ENCODE measurements around the gene MYO5B. TPM values are rescaled to one million over a fixed set of nuclear protein-coding genes. Genes with fewer than 3 reads are reported as not detected.

MYO5B gene
- total RNA-seq, 5 donors from 2014 or later (not counting 1 experiment from before 2014, with no cell fraction given) = 0.09 to 0.72 (median 0.50) TPM; not detected in 2

- Histone ChIP-seq H3K4me1 (ENCODE audit: control insufficient read depth in 1 of 2, extremely low read depth in 1 of 2, insufficient read depth in 2 of 2, low read length in 2 of 2) (no peaks in the 10 kb centered on the region), H3K27me3 (replicated peaks in 1 of 2; ENCODE audit: control insufficient read depth in 2 of 2, extremely low read depth in 1 of 2, insufficient read depth in 2 of 2, low read length in 1 of 2) (peaks cover 0 to 3% of the 10 kb centered on the region in 2 experiments), H3K9me3 (no peaks in the 10 kb centered on the region), H3K4me3 (ENCODE audit: control insufficient read depth in 1 of 2, extremely low read depth in 1 of 2, low read length in 1 of 2) (no peak overlapping the region), H3K36me3 (ENCODE audit: control insufficient read depth in 2 of 2, extremely low read depth in 1 of 2, insufficient read depth in 1 of 2, low read length in 1 of 2) (no peaks in the 10 kb centered on the region), H3K27ac (ENCODE audit: low read length) (no peak overlapping the region)
- POLR2A ChIA-PET = no interaction called here
- no CpG with 5 or more reads among the region's 5 CpGs for WGBS (ENCODE audit: insufficient coverage)
- peaks cover 0 to 4% (median 2%) of the 10 kb centered on the region in 3 donors for H3K9me3 Mint-ChIP-seq
- CTCF ChIA-PET = no interaction called here
- H3K4me1 Mint-ChIP-seq = no peaks in the 10 kb centered on the region
- no peak overlapping the region for H3K27ac Mint-ChIP-seq
- peaks cover 6 to 21% of the 10 kb centered on the region in 2 donors for H3K27me3 Mint-ChIP-seq
- DNase-seq (no peak), ATAC-seq (replicated peaks in 1 of 4) (no peak)
- H3K4me3 Mint-ChIP-seq = no peak overlapping the region
- H3K36me3 Mint-ChIP-seq = no peaks in the 10 kb centered on the region
Observed at GRCh38 chr18:50053111-50053510, 141.8 kb downstream of the MYO5B start.

- peaks cover 0 to 3% of the 10 kb centered on the region in 2 experiments for H3K27me3 ChIP-seq (replicated peaks in 1 of 2; ENCODE audit: control insufficient read depth in 2 of 2, extremely low read depth in 1 of 2, insufficient read depth in 2 of 2, low read length in 1 of 2)
- no peak overlapping the region for H3K4me3 ChIP-seq (ENCODE audit: control insufficient read depth in 1 of 2, extremely low read depth in 1 of 2, low read length in 1 of 2)
- H3K4me1 Mint-ChIP-seq = no peaks in the 10 kb centered on the region
- peaks cover 0 to 17% of the 10 kb centered on the region in 2 donors for H3K27me3 Mint-ChIP-seq
- H3K27ac Mint-ChIP-seq = no peak overlapping the region
- H3K9me3 ChIP-seq = no peaks in the 10 kb centered on the region
- H3K27ac ChIP-seq (ENCODE audit: low read length) = no peak overlapping the region
- no peak for ATAC-seq (replicated peaks in 1 of 4)
- ChIA-PET CTCF (no interaction called here), POLR2A (no interaction called here)
- DNase-seq = no peak
- no peaks in the 10 kb centered on the region for H3K4me1 ChIP-seq (ENCODE audit: control insufficient read depth in 1 of 2, extremely low read depth in 1 of 2, insufficient read depth in 2 of 2, low read length in 2 of 2)
- H3K36me3 Mint-ChIP-seq = no peaks in the 10 kb centered on the region
- peaks cover 0 to 4% (median 2%) of the 10 kb centered on the region in 3 donors for H3K9me3 Mint-ChIP-seq
- H3K4me3 Mint-ChIP-seq = no peak overlapping the region
- H3K36me3 ChIP-seq (ENCODE audit: control insufficient read depth in 2 of 2, extremely low read depth in 1 of 2, insufficient read depth in 1 of 2, low read length in 1 of 2) = no peaks in the 10 kb centered on the region
Observed at GRCh38 chr18:50051288-50051687, 143.7 kb downstream of the MYO5B start.

- H3K9me3 Mint-ChIP-seq = no peaks in the 10 kb centered on the region
- H3K27ac ChIP-seq (ENCODE audit: low read length) = no peak overlapping the region
- WGBS (ENCODE audit: insufficient coverage) = 44% methylated on average over 1 of the region's 4 CpGs
- no peaks in the 10 kb centered on the region for H3K4me1 ChIP-seq (ENCODE audit: control insufficient read depth in 1 of 2, extremely low read depth in 1 of 2, insufficient read depth in 2 of 2, low read length in 2 of 2)
- H3K27ac Mint-ChIP-seq = no peak overlapping the region
- H3K36me3 Mint-ChIP-seq = no peaks in the 10 kb centered on the region
- peaks cover 4 to 5% of the 10 kb centered on the region in 2 experiments for H3K27me3 ChIP-seq (replicated peaks in 1 of 2; ENCODE audit: control insufficient read depth in 2 of 2, extremely low read depth in 1 of 2, insufficient read depth in 2 of 2, low read length in 1 of 2)
- no peak overlapping the region for H3K4me3 ChIP-seq (ENCODE audit: control insufficient read depth in 1 of 2, extremely low read depth in 1 of 2, low read length in 1 of 2)
- no peaks in the 10 kb centered on the region for H3K36me3 ChIP-seq (ENCODE audit: control insufficient read depth in 2 of 2, extremely low read depth in 1 of 2, insufficient read depth in 1 of 2, low read length in 1 of 2)
- no peak overlapping the region for H3K4me3 Mint-ChIP-seq
- no peaks in the 10 kb centered on the region for H3K4me1 Mint-ChIP-seq
- CTCF ChIA-PET = no interaction called here
- DNase-seq (no peak), ATAC-seq (replicated peaks in 1 of 4) (no peak)
- peaks cover 14 to 17% of the 10 kb centered on the region in 2 donors for H3K27me3 Mint-ChIP-seq
- POLR2A ChIA-PET = no interaction called here
- no peaks in the 10 kb centered on the region for H3K9me3 ChIP-seq
Observed at GRCh38 chr18:50045126-50045525, 149.8 kb downstream of the MYO5B start.

- 17% methylated on average over 1 of the region's 3 CpGs for WGBS (ENCODE audit: insufficient coverage)
- POLR2A ChIA-PET = no interaction called here
- peaks cover 14 to 18% of the 10 kb centered on the region in 2 donors for H3K27me3 Mint-ChIP-seq
Observed at GRCh38 chr18:50044402-50044801, 150.5 kb downstream of the MYO5B start.

GRCh38 chr18:50042611-50043010 is 152.3 kb downstream of the MYO5B start:
- Histone ChIP-seq H3K27me3 (replicated peaks in 1 of 2; ENCODE audit: control insufficient read depth in 2 of 2, extremely low read depth in 1 of 2, insufficient read depth in 2 of 2, low read length in 1 of 2) (peaks cover 4 to 5% of the 10 kb centered on the region in 2 experiments), H3K4me3 (ENCODE audit: control insufficient read depth in 1 of 2, extremely low read depth in 1 of 2, low read length in 1 of 2) (no peak overlapping the region), H3K27ac (ENCODE audit: low read length) (no peak overlapping the region), H3K9me3 (no peaks in the 10 kb centered on the region), H3K36me3 (ENCODE audit: control insufficient read depth in 2 of 2, extremely low read depth in 1 of 2, insufficient read depth in 1 of 2, low read length in 1 of 2) (no peaks in the 10 kb centered on the region), H3K4me1 (ENCODE audit: control insufficient read depth in 1 of 2, extremely low read depth in 1 of 2, insufficient read depth in 2 of 2, low read length in 2 of 2) (no peaks in the 10 kb centered on the region)
- CTCF ChIA-PET = no interaction called here
- Mint-ChIP-seq H3K36me3 (no peaks in the 10 kb centered on the region), H3K9me3 (no peaks in the 10 kb centered on the region), H3K4me1 (peaks cover 0 to 8% (median 2%) of the 10 kb centered on the region in 3 donors), H3K27me3 (peaks cover 17 to 21% of the 10 kb centered on the region in 2 donors), H3K4me3 (no peak overlapping the region), H3K27ac (no peak overlapping the region)
- ATAC-seq (replicated peaks in 1 of 4) (no peak), DNase-seq (no peak)
- WGBS (ENCODE audit: insufficient coverage) = 57% methylated on average over 3 of the region's 5 CpGs
- POLR2A ChIA-PET = no interaction called here

More at GRCh38 chr18:50044402-50044801, 150.5 kb downstream of the MYO5B start:
- ATAC-seq (replicated peaks in 1 of 4) = no peak
- no peaks in the 10 kb centered on the region for H3K36me3 ChIP-seq (ENCODE audit: control insufficient read depth in 2 of 2, extremely low read depth in 1 of 2, insufficient read depth in 1 of 2, low read length in 1 of 2)
- H3K27me3 ChIP-seq (replicated peaks in 1 of 2; ENCODE audit: control insufficient read depth in 2 of 2, extremely low read depth in 1 of 2, insufficient read depth in 2 of 2, low read length in 1 of 2) = peaks cover 4 to 5% of the 10 kb centered on the region in 2 experiments
- Mint-ChIP-seq H3K4me3 (no peak overlapping the region), H3K9me3 (no peaks in the 10 kb centered on the region), H3K27ac (no peak overlapping the region), H3K36me3 (no peaks in the 10 kb centered on the region), H3K4me1 (no peaks in the 10 kb centered on the region)
- DNase-seq = no peak
- no peak overlapping the region for H3K27ac ChIP-seq (ENCODE audit: low read length)
- H3K9me3 ChIP-seq = no peaks in the 10 kb centered on the region
- no peaks in the 10 kb centered on the region for H3K4me1 ChIP-seq (ENCODE audit: control insufficient read depth in 1 of 2, extremely low read depth in 1 of 2, insufficient read depth in 2 of 2, low read length in 2 of 2)
- no peak overlapping the region for H3K4me3 ChIP-seq (ENCODE audit: control insufficient read depth in 1 of 2, extremely low read depth in 1 of 2, low read length in 1 of 2)
- CTCF ChIA-PET = no interaction called here

- Mint-ChIP-seq H3K4me1 (peaks cover 0 to 8% (median 2%) of the 10 kb centered on the region in 3 donors), H3K9me3 (no peaks in the 10 kb centered on the region), H3K4me3 (no peak overlapping the region), H3K36me3 (no peaks in the 10 kb centered on the region), H3K27me3 (peaks cover 20% of the 10 kb centered on the region in 2 donors), H3K27ac (no peak overlapping the region)
- no peak overlapping the region for H3K27ac ChIP-seq (ENCODE audit: low read length)
- WGBS (ENCODE audit: insufficient coverage) = 93% methylated on average over 3 of the region's 5 CpGs
- H3K27me3 ChIP-seq (replicated peaks in 1 of 2; ENCODE audit: control insufficient read depth in 2 of 2, extremely low read depth in 1 of 2, insufficient read depth in 2 of 2, low read length in 1 of 2) = peaks cover 4 to 5% of the 10 kb centered on the region in 2 experiments
- ChIA-PET POLR2A (no interaction called here), CTCF (no interaction called here)
- no peak for DNase-seq
- no peaks in the 10 kb centered on the region for H3K4me1 ChIP-seq (ENCODE audit: control insufficient read depth in 1 of 2, extremely low read depth in 1 of 2, insufficient read depth in 2 of 2, low read length in 2 of 2)
- H3K36me3 ChIP-seq (ENCODE audit: control insufficient read depth in 2 of 2, extremely low read depth in 1 of 2, insufficient read depth in 1 of 2, low read length in 1 of 2) = no peaks in the 10 kb centered on the region
- no peak for ATAC-seq (replicated peaks in 1 of 4)
- H3K4me3 ChIP-seq (ENCODE audit: control insufficient read depth in 1 of 2, extremely low read depth in 1 of 2, low read length in 1 of 2) = no peak overlapping the region
- H3K9me3 ChIP-seq = no peaks in the 10 kb centered on the region
Observed at GRCh38 chr18:50039746-50040145, 155.2 kb downstream of the MYO5B start.

- Mint-ChIP-seq H3K4me1 (peaks cover 0 to 8% (median 2%) of the 10 kb centered on the region in 3 donors), H3K27ac (no peak overlapping the region), H3K9me3 (no peaks in the 10 kb centered on the region), H3K27me3 (peaks cover 16 to 22% of the 10 kb centered on the region in 2 donors), H3K36me3 (no peaks in the 10 kb centered on the region), H3K4me3 (no peak overlapping the region)
- ChIA-PET CTCF (no interaction called here), POLR2A (no interaction called here)
- Histone ChIP-seq H3K9me3 (no peaks in the 10 kb centered on the region), H3K4me3 (ENCODE audit: control insufficient read depth in 1 of 2, extremely low read depth in 1 of 2, low read length in 1 of 2) (no peak overlapping the region), H3K27me3 (replicated peaks in 1 of 2; ENCODE audit: control insufficient read depth in 2 of 2, extremely low read depth in 1 of 2, insufficient read depth in 2 of 2, low read length in 1 of 2) (no peaks in the 10 kb centered on the region), H3K27ac (ENCODE audit: low read length) (no peak overlapping the region), H3K36me3 (ENCODE audit: control insufficient read depth in 2 of 2, extremely low read depth in 1 of 2, insufficient read depth in 1 of 2, low read length in 1 of 2) (no peaks in the 10 kb centered on the region), H3K4me1 (ENCODE audit: control insufficient read depth in 1 of 2, extremely low read depth in 1 of 2, insufficient read depth in 2 of 2, low read length in 2 of 2) (no peaks in the 10 kb centered on the region)
- peak in 1 of 35 experiments; percentile 3 for DNase-seq
- 63% methylated on average over 2 of the region's 5 CpGs for WGBS (ENCODE audit: insufficient coverage)
- peak in 2 of 4 experiments; percentile 47 to 71 for ATAC-seq (replicated peaks in 1 of 4)
Observed at GRCh38 chr18:50038448-50038847, 156.5 kb downstream of the MYO5B start.
